ENCODE measurements around the gene SLC22A23.

Gene SLC22A23

DNA sequence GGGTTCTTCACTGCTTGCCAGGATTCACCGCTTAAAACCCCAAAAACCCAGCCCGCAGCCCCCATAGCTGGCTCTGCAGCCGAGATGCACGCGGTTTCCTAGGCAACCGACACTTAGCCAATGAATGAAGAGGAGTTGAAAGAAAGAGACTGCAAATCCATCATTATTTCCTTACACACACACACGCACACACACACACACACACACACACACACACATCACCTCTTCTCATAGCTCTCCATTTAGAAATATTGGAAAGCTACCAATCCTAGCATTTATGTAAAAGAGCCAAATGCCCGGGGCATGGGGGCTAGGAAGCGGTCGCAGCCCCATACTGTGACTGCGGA, 226.0 kb downstream of the SLC22A23 start:
- ChIA-PET CTCF (interaction anchor here (0.7 to 2.8 kb wide), 5 partner anchors 13 to 106 kb away, joined by 3 to 13 read pairs (median 3); no protein-coding TSS in a partner anchor), POLR2A (interaction anchor here (0.6 to 2.0 kb wide), 5 partner anchors 17 to 74 kb away, joined by 3 to 10 read pairs (median 4); partner anchors contain the start of gene TUBB2A)
- TF ChIP-seq, protein P1, sequence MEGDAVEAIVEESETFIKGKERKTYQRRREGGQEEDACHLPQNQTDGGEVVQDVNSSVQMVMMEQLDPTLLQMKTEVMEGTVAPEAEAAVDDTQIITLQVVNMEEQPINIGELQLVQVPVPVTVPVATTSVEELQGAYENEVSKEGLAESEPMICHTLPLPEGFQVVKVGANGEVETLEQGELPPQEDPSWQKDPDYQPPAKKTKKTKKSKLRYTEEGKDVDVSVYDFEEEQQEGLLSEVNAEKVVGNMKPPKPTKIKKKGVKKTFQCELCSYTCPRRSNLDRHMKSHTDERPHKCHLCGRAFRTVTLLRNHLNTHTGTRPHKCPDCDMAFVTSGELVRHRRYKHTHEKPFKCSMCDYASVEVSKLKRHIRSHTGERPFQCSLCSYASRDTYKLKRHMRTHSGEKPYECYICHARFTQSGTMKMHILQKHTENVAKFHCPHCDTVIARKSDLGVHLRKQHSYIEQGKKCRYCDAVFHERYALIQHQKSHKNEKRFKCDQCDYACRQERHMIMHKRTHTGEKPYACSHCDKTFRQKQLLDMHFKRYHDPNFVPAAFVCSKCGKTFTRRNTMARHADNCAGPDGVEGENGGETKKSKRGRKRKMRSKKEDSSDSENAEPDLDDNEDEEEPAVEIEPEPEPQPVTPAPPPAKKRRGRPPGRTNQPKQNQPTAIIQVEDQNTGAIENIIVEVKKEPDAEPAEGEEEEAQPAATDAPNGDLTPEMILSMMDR (IDR thresholded peaks at IDR 0.05; ENCODE audit: insufficient read depth, low read length, missing control alignments): no peak
- peak overlapping the region; percentile 64 for H3K4me3 ChIP-seq (ENCODE audit: low read depth, low read length)
- DNase-seq (ENCODE audit: low read depth, low spot score): no peak

DNA sequence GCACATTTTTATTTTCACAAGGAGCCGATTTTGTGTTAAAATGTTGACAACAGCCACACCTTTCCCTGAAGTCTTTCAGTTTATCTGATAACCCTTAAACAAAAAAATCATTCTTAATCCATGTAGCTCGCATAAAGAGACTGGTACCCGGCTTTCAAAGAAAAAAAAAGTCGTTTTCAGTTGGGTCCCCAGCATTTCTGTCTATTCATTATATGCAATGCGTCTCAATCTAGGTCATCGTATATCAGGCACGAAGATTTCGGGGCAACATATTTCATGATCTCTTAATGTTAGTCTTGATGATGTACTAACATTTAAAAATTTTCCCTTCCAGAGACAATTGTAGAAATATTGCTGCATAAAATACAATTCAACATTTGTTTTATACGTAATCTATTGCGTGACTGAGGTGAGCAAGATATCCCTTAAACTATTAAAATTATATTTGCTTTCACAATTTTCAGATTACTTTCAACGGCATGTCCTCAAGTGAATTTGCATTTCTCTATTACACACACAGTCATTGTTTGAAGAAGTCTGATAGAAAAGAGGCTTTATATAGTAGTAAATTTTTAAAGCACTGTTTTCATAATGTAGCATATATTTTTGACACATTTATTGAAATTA, 226.5 kb downstream of the SLC22A23 start:
- POLR2A ChIA-PET: interaction anchor here (0.6 to 2.0 kb wide), 4 partner anchors 17 to 73 kb away, joined by 3 to 10 read pairs (median 4); partner anchors contain the start of gene TUBB2A
- CTCF ChIA-PET: interaction anchor here (0.7 to 2.8 kb wide), 4 partner anchors 19 to 106 kb away, joined by 3 to 13 read pairs (median 3); no protein-coding TSS in a partner anchor
- peak overlapping the region; percentile 64; the same call in 1 of the 2 replicates for H3K4me3 ChIP-seq (ENCODE audit: low read depth, low read length)
- DNase-seq (ENCODE audit: low read depth, low spot score): no peak
- TF ChIP-seq, protein P1 (IDR thresholded peaks at IDR 0.05; ENCODE audit: insufficient read depth, low read length, missing control alignments): no peak

DNA sequence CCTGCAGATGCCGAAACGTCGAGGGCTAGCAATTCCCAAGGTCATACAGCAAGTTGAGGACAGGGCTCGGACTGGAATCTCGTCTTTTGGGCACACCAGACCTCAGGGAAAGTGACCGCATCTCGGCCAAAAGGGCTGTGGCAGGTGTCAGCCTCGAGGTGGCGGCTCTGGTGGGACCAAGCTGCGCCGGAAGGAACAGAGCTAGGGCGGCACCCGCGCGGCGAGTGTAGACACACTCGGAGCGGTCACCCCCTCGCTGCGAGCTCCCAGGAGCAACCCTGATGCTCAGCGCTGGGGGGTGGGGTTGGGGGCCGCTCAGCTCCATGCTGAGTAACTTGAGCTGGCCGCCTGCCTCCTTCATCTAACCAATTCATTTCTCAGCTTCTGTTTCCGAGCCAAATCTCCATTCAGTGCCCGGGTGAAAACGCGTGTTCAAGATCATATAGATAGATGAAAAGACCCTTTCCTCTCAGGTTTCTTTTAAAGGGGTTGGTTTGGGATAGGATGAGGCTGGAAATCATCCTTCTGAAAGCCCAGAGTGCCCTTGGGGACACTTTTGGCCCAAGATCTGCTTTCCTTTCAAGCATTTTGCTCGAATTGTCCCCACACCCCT, 227.2 kb downstream of the SLC22A23 start:
- ChIA-PET POLR2A (no interaction called here), CTCF (interaction anchor here (0.7 to 1.2 kb wide), 3 partner anchors 8 to 22 kb away, joined by 3 to 4 read pairs (median 3); no protein-coding TSS in a partner anchor)

DNA sequence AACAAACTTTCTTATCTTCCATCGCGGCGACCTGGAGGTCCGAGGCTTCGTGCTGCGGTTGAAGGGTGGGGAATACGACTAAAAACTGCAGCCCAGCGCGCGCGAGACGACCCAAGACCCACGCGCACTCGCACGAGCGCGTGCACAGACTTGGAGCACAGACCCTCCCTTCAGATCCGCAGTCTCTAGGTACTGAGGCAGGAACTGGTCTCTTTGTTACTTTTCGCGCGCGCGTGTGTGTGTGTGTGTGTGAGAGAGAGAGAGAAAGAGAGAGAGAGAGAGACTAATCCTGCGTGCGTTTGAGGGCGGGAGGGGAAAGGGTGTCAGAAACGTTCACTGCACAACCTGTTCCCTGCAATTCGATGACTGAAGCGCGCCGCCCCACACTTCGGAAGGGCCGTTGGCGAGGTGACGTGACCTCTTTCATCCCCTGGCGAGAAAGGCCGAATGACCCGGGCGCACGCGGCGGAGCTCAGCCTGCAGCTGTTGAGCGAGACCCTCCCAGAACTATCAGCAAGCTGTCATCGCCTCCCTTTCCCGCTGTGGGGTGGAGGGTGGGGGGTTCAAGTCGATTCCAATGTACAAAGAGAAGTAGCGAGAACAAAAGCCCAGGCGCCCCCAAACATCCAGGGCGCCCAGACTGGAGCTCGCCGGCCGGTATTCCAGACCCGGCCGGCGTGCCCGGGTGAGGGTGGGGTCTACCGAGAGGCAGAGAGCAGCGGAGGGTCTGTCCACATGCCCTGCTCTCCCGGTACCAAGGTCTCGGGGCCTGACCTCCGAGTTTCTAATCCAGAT, 227.9 kb downstream of the SLC22A23 start:
- POLR2A ChIA-PET: no interaction called here
- CTCF ChIA-PET: interaction anchor here (0.7 to 1.2 kb wide), 3 partner anchors 9 to 23 kb away, joined by 3 to 4 read pairs (median 3); no protein-coding TSS in a partner anchor
- no peak for DNase-seq (ENCODE audit: low read depth, low spot score)
- TF ChIP-seq, protein P1 (IDR thresholded peaks at IDR 0.05; ENCODE audit: insufficient read depth, low read length, missing control alignments): no peak
- H3K4me3 ChIP-seq (ENCODE audit: low read depth, low read length): peak overlapping the region; percentile 8; the same call in 1 of the 2 replicates

More for the DNA sequence above, 227.2 kb downstream of the SLC22A23 start:
- no peak overlapping the region for H3K4me3 ChIP-seq (ENCODE audit: low read depth, low read length)
- TF ChIP-seq, protein P1 (IDR thresholded peaks at IDR 0.05; ENCODE audit: insufficient read depth, low read length, missing control alignments): no peak
- no peak for DNase-seq (ENCODE audit: low read depth, low spot score)

DNA sequence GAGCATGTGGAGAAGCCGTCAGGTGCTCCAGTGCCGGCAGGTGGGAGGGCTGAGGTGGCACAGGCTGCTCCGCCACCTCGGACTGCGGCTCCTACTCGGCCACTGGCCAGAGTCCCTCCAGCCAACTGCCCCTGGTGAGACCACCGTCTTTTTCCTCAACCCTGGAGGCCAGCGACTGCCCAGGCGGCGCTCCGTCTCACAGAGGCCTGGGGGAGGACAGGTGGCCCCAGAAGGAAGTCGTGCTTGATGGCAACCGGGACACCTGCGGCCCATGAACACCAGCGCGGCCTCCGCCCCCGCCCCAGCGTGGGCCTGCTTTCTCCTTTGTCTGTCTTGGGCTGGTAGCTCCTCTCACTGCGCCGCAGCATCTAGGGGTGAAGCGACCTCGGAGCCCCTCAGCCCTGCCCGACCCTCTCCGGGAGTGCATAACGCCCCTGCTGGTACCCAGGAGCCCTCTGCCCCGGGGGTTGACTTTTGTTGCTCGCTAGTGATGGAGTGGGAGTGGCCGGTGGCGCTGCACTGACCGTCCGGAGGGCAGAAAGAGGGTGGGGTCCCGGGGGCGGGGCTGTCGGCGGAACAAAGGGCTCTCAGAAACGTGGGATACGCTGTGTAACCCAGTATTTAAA, 228.7 kb downstream of the SLC22A23 start:
- TF ChIP-seq, protein P1 (IDR thresholded peaks at IDR 0.05; ENCODE audit: insufficient read depth, low read length, missing control alignments): no peak
- DNase-seq (ENCODE audit: low read depth, low spot score): no peak
- ChIA-PET CTCF (no interaction called here), POLR2A (no interaction called here)
- H3K4me3 ChIP-seq (ENCODE audit: low read depth, low read length): no peak overlapping the region
